Uterus (tissue), 2 donors: ENCODE measurements around the gene UVSSA.

Experiments
- CTCF ChIP-seq, 4 experiments: fragments of 200-600 bp in 2 of 4; fragments of 450-650 bp in 2 of 4; sonication (generic) in 2 of 4; IDR thresholded peaks; one replicate each; pipeline ENCODE4 v1.5.1; 2016 to 2019; ENCODE audit warnings: antibody characterized with exemption in 4 of 4, mild to moderate bottlenecking in 2 of 4, moderate library complexity in 1 of 4
- POLR2A ChIP-seq, 2 donors: fragments of 450-650 bp; IDR thresholded peaks; one replicate each; pipeline ENCODE4 v1.6.1; 2016; ENCODE audit warnings: antibody characterized with exemption in 2 of 2, mild to moderate bottlenecking in 1 of 2, moderate library complexity in 1 of 2

DNA sequence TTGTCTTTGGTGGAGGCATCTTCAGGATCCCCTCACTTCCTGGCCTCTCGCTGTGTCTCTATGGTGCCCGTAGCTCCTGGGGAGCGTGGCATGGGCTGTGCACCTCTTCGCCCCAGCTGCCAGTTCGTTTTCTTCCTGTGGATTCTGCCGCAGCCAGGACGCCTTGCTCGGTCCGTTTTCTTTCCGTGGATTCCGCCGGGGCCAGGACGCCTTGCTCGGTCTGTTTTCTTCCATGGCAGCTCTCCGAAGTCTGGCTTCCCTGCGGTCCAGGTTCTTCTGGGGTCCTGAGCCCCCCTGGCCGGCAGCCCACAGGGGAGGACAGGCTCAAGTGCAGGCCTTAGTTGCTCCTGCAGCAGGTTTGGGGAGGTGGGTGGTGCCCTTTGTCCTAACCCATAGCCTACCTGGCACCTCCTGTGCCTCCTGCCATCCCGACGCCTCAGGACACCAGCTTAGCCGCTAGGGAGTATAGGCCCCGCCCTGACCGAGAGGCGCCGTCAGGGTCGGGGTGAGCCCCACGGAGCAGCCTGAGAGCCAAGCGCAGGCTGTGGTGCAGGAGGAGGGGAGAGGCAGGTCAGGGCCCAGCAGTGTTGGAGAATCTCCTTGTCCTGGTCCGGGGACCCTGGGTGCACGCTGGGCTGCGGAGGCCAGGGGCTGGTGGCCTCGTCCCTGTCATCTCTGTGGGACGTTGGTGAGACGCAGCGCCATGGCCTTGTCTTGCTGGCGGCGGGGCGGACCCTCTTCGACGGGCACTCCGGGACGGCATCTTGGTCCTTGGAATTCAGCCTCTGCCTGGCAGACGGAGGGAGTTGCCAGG, 27.1 kb downstream of the UVSSA start:
- TF ChIP-seq CTCF (IDR thresholded peaks at IDR 0.05) = no peak
- no peak for TF ChIP-seq POLR2A (IDR thresholded peaks at IDR 0.05)
